ENCODE measurements around the gene CIDEC. TPM values are rescaled to one million over a fixed set of nuclear protein-coding genes. Genes with fewer than 3 reads are reported as not detected.

The CIDEC gene
- total and polyA plus RNA-seq, 9 of the 15 experiments (the other 6 are each of a cell fraction or from before 2014, with no cell fraction given) = not detected

DNA sequence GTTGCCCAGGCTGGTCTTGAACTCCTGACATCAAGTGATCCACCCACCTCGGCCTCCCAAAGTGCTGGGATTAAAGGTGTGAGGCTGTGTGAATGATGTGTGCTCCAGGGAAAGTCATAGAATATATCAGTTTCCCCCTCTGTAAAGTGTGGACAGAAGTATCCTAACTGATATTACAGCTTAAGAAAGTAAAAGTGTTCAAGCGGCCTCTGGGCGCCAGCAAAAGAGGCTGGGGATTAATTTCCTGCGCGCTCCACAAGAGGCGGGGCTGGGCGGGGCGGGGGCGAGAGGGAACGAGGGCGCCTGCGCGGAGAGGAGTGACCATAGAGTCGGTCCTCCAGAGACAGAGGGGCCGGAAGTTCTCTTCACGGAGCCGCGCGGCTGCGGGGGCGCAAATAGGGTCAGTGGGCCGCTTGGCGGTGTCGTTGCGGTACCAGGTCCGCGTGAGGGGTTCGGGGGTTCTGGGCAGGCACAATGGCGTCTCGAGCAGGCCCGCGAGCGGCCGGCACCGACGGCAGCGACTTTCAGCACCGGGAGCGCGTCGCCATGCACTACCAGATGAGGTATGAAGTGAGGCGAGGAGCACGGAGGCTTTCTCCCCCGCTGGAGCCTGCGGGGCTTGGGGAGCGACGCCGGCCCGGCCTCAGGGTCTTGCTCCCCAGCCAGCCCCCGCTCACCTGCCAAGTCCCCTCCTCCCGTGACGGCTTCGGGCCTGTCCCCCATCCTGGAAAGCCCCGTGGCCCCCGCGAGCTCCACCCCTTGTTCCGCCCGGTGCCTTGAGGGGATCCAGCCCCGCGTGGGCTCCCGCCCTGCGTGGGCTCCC, 10.4 kb upstream of the CIDEC start, which contains the start of gene JAGN1 (continued):
- TF ChIP-seq, protein P1, sequence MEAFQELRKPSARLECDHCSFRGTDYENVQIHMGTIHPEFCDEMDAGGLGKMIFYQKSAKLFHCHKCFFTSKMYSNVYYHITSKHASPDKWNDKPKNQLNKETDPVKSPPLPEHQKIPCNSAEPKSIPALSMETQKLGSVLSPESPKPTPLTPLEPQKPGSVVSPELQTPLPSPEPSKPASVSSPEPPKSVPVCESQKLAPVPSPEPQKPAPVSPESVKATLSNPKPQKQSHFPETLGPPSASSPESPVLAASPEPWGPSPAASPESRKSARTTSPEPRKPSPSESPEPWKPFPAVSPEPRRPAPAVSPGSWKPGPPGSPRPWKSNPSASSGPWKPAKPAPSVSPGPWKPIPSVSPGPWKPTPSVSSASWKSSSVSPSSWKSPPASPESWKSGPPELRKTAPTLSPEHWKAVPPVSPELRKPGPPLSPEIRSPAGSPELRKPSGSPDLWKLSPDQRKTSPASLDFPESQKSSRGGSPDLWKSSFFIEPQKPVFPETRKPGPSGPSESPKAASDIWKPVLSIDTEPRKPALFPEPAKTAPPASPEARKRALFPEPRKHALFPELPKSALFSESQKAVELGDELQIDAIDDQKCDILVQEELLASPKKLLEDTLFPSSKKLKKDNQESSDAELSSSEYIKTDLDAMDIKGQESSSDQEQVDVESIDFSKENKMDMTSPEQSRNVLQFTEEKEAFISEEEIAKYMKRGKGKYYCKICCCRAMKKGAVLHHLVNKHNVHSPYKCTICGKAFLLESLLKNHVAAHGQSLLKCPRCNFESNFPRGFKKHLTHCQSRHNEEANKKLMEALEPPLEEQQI (IDR thresholded peaks at IDR 0.05) = no peak
- TF ChIP-seq CREBBP (IDR thresholded peaks at IDR 0.05; ENCODE audit: low read depth, low read length) = no peak
- no peak for TF ChIP-seq FOXA1 (IDR thresholded peaks at IDR 0.05; ENCODE audit: borderline replicate concordance)
- peak; percentile 82 for TF ChIP-seq KLF1 (tag; IDR thresholded peaks at IDR 0.05)
- TF ChIP-seq MEF2D (tag; conservative IDR thresholded peaks at IDR 0.05; ENCODE audit: low read depth) = no peak
- no peak for TF ChIP-seq GATA2 (CRISPR knock-in tag; IDR thresholded peaks at IDR 0.05)
- no peak for TF ChIP-seq RBM25 (IDR thresholded peaks at IDR 0.05; ENCODE audit: low read depth, low read length, severe bottlenecking)
- TF ChIP-seq ZNF184 (CRISPR knock-in tag; IDR thresholded peaks at IDR 0.05) = no peak
- TF ChIP-seq ELF2 (CRISPR knock-in tag; IDR thresholded peaks at IDR 0.05) = peak; percentile 94
- no peak for TF ChIP-seq ZEB2 (IDR thresholded peaks at IDR 0.05)
- peak; percentile 87 for TF ChIP-seq CCNT2 (IDR thresholded peaks at IDR 0.05; ENCODE audit: borderline replicate concordance, extremely low read depth, insufficient read length, low read depth, low read length)
- no peak for TF ChIP-seq ZNF75A (CRISPR knock-in tag; IDR thresholded peaks at IDR 0.05)
- TF ChIP-seq ATF1 (CRISPR knock-in tag; IDR thresholded peaks at IDR 0.05) = no peak
- peak; percentile 76; the same call in 1 of the 2 replicates for TF ChIP-seq ATF1 (tag; IDR thresholded peaks at IDR 0.05)
- TF ChIP-seq, protein P2, sequence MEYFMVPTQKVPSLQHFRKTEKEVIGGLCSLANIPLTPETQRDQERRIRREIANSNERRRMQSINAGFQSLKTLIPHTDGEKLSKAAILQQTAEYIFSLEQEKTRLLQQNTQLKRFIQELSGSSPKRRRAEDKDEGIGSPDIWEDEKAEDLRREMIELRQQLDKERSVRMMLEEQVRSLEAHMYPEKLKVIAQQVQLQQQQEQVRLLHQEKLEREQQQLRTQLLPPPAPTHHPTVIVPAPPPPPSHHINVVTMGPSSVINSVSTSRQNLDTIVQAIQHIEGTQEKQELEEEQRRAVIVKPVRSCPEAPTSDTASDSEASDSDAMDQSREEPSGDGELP (CRISPR knock-in tag; IDR thresholded peaks at IDR 0.05; ENCODE audit: borderline replicate concordance) = peak; percentile 75; the same call in 1 of the 2 replicates
- TF ChIP-seq ZNF347 (CRISPR knock-in tag; IDR thresholded peaks at IDR 0.05; ENCODE audit: low read depth) = no peak
- no peak for TF ChIP-seq ZNF551 (CRISPR knock-in tag; IDR thresholded peaks at IDR 0.05)
- peak; percentile 98 for TF ChIP-seq EP400 (IDR thresholded peaks at IDR 0.05)
- no peak for TF ChIP-seq NCOA6 (IDR thresholded peaks at IDR 0.05)
- TF ChIP-seq, protein P3, sequence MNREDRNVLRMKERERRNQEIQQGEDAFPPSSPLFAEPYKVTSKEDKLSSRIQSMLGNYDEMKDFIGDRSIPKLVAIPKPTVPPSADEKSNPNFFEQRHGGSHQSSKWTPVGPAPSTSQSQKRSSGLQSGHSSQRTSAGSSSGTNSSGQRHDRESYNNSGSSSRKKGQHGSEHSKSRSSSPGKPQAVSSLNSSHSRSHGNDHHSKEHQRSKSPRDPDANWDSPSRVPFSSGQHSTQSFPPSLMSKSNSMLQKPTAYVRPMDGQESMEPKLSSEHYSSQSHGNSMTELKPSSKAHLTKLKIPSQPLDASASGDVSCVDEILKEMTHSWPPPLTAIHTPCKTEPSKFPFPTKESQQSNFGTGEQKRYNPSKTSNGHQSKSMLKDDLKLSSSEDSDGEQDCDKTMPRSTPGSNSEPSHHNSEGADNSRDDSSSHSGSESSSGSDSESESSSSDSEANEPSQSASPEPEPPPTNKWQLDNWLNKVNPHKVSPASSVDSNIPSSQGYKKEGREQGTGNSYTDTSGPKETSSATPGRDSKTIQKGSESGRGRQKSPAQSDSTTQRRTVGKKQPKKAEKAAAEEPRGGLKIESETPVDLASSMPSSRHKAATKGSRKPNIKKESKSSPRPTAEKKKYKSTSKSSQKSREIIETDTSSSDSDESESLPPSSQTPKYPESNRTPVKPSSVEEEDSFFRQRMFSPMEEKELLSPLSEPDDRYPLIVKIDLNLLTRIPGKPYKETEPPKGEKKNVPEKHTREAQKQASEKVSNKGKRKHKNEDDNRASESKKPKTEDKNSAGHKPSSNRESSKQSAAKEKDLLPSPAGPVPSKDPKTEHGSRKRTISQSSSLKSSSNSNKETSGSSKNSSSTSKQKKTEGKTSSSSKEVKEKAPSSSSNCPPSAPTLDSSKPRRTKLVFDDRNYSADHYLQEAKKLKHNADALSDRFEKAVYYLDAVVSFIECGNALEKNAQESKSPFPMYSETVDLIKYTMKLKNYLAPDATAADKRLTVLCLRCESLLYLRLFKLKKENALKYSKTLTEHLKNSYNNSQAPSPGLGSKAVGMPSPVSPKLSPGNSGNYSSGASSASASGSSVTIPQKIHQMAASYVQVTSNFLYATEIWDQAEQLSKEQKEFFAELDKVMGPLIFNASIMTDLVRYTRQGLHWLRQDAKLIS (CRISPR knock-in tag; IDR thresholded peaks at IDR 0.05) = peak; percentile 81; the same call in 1 of the 2 replicates
- TF ChIP-seq NR2C1 (IDR thresholded peaks at IDR 0.05) = no peak; the same call in 1 of the 2 replicates
- peak; percentile 70 for TF ChIP-seq NR2C1 (tag; IDR thresholded peaks at IDR 0.05)
- TF ChIP-seq DPF2 (IDR thresholded peaks at IDR 0.05) = 0 out of 2 replicates have a peak, but pooled peaks have one; percentile 66
- TF ChIP-seq SRSF3 (IDR thresholded peaks at IDR 0.05; ENCODE audit: insufficient read depth, low read length) = peak; percentile 83; the same call in 1 of the 2 replicates
